Mesendoderm (in vitro differentiated cells): ENCODE measurements around the gene PALLD.
"Not testable (repeated sequence)": the region's sequence is repeated elsewhere in the genome, so short reads cannot be mapped to it uniquely, and the experiment has no call there.

Source experiments
- DNase-seq: peaks from one replicate; pipeline ENCODE4 v3.0.0; 2013
- H2AK5ac ChIP-seq: 2 replicates; pipeline ENCODE4 v1.6.1; 2013; ENCODE audit warnings: low read length, inconsistent platforms
- H2BK120ac ChIP-seq: 2 replicates; pipeline ENCODE4 v1.6.1; 2013; ENCODE audit warnings: low read depth, mild to moderate bottlenecking, low read length, moderate library complexity, mixed read lengths
- H2BK15ac ChIP-seq: replicated peaks from 2 replicates; pipeline ENCODE4 v1.6.1; 2013; ENCODE audit warnings: low read depth, mild to moderate bottlenecking, moderate library complexity
- H2BK5ac ChIP-seq: 2 replicates; pipeline ENCODE4 v1.6.1; 2013; ENCODE audit warnings: low read length, inconsistent platforms
- H3K18ac ChIP-seq: 2 replicates; pipeline ENCODE4 v1.6.1; 2013; ENCODE audit warnings: mild to moderate bottlenecking, low read length, mixed read lengths
- H3K23ac ChIP-seq: one replicate; pipeline ENCODE4 v1.6.1; 2013; ENCODE audit warnings: low read length
- H3K27ac ChIP-seq: 2 replicates; pipeline ENCODE4 v1.5.1; 2013; ENCODE audit warnings: low read depth, mild to moderate bottlenecking, inconsistent platforms, low read length, moderate library complexity
- H3K27me3 ChIP-seq: 2 replicates; pipeline ENCODE4 v1.6.1; 2013; ENCODE audit warnings: low read length, control low read depth, mild to moderate bottlenecking, inconsistent platforms; ENCODE audit not compliant: insufficient read depth, poor library complexity
- H3K36me3 ChIP-seq: 2 replicates; pipeline ENCODE4 v1.6.1; 2013; ENCODE audit warnings: low read length, inconsistent platforms; ENCODE audit not compliant: control insufficient read depth, insufficient read depth
- H3K4ac ChIP-seq: one replicate; pipeline ENCODE4 v1.6.1; 2013; ENCODE audit warnings: low read depth, mild to moderate bottlenecking, low read length, moderate library complexity
- H3K4me1 ChIP-seq: 2 replicates; pipeline ENCODE4 v1.6.1; 2013; ENCODE audit warnings: low read depth, low read length, inconsistent platforms; ENCODE audit not compliant: control insufficient read depth
- H3K4me2 ChIP-seq: 2 replicates; pipeline ENCODE4 v1.6.1; 2013; ENCODE audit warnings: low read length
- H3K4me3 ChIP-seq: 2 replicates; pipeline ENCODE4 v1.5.1; 2013; ENCODE audit warnings: mild to moderate bottlenecking, low read length
- H3K56ac ChIP-seq: one replicate; pipeline ENCODE4 v1.6.1; 2013; ENCODE audit warnings: low read length
- H3K79me1 ChIP-seq: 2 replicates; pipeline ENCODE4 v1.6.1; 2013; ENCODE audit warnings: low read length, inconsistent platforms
- H3K79me2 ChIP-seq: 2 replicates; pipeline ENCODE4 v1.6.1; 2013; ENCODE audit warnings: mild to moderate bottlenecking, low read length; ENCODE audit not compliant: control insufficient read depth, insufficient read depth
- H3K9ac ChIP-seq: 2 replicates; pipeline ENCODE4 v1.6.1; 2013; ENCODE audit warnings: low read length, inconsistent platforms
- H4K5ac ChIP-seq: one replicate; pipeline ENCODE4 v1.6.1; 2013; ENCODE audit warnings: low read length
- H4K8ac ChIP-seq: one replicate; pipeline ENCODE4 v1.6.1; 2013; ENCODE audit warnings: low read depth, mild to moderate bottlenecking, control low read depth, low read length, moderate library complexity
- WGBS: extraction: QIAGEN DNeasy Blood & Tissue Kit; methylation state at CpG from one replicate; pipeline ENCODE4 v1.1.7; 2013; ENCODE audit warnings: low lambda C conversion rate, missing lambda C conversion rate; ENCODE audit not compliant: insufficient coverage; ENCODE audit errors: extremely low coverage; 5-methylcytosine and 5-hydroxymethylcytosine counted together

The PALLD gene

GRCh38 chr4:168800926-168801325 lies 304.1 kb downstream of the PALLD start:
- H3K4me1 ChIP-seq, result peaks cover 2% of the 10 kb centered on the region
- H3K56ac ChIP-seq, result no peak overlapping the region
- no peaks in the 10 kb centered on the region for H3K36me3 ChIP-seq
- H3K9ac ChIP-seq, result no peak overlapping the region
- no peak overlapping the region for H4K5ac ChIP-seq
- H3K4ac ChIP-seq, result no peak overlapping the region
- no peak overlapping the region for H3K27ac ChIP-seq
- H3K79me2 ChIP-seq, result no peaks in the 10 kb centered on the region
- H2BK15ac ChIP-seq, result no peak overlapping the region
- no peak overlapping the region for H3K23ac ChIP-seq
- no peak for DNase-seq
- H4K8ac ChIP-seq, result no peak overlapping the region
- H3K18ac ChIP-seq, result no peak overlapping the region
- no peak overlapping the region for H3K4me2 ChIP-seq
- no peaks in the 10 kb centered on the region for H3K27me3 ChIP-seq
- no CpG with 5 or more reads among the region's 2 CpGs for WGBS
- no peak overlapping the region for H2BK5ac ChIP-seq
- H2BK120ac ChIP-seq, result no peak overlapping the region
- H3K79me1 ChIP-seq, result no peaks in the 10 kb centered on the region
- no peak overlapping the region for H2AK5ac ChIP-seq
- H3K4me3 ChIP-seq, result no peak overlapping the region

GRCh38 chr4:168802222-168802621 lies 305.4 kb downstream of the PALLD start:
- no peak for DNase-seq

GRCh38 chr4:168803052-168803451 lies 306.2 kb downstream of the PALLD start:
- DNase-seq, H3K23ac ChIP-seq, H3K9ac ChIP-seq, H3K4me1 ChIP-seq, H3K4me3 ChIP-seq, H4K5ac ChIP-seq, H3K4me2 ChIP-seq, H3K56ac ChIP-seq, H3K27me3 ChIP-seq, H2AK5ac ChIP-seq, H3K36me3 ChIP-seq, H3K79me1 ChIP-seq, H2BK5ac ChIP-seq, H4K8ac ChIP-seq, H3K79me2 ChIP-seq, H3K18ac ChIP-seq, H3K27ac ChIP-seq, H3K4ac ChIP-seq, H2BK120ac ChIP-seq, H2BK15ac ChIP-seq: not testable (repeated sequence)
- no CpG with 5 or more reads among the region's 5 CpGs for WGBS

More at GRCh38 chr4:168802222-168802621, 305.4 kb downstream of the PALLD start:
- no CpG with 5 or more reads among the region's 4 CpGs for WGBS
- Histone ChIP-seq H3K27ac (no peak overlapping the region), H4K8ac (no peak overlapping the region), H3K79me2 (no peaks in the 10 kb centered on the region), H3K27me3 (no peaks in the 10 kb centered on the region), H3K4ac (no peak overlapping the region), H2AK5ac (no peak overlapping the region), H3K79me1 (no peaks in the 10 kb centered on the region), H3K36me3 (no peaks in the 10 kb centered on the region), H2BK5ac (no peak overlapping the region), H3K56ac (no peak overlapping the region), H3K4me1 (peaks cover 2% of the 10 kb centered on the region), H3K4me2 (no peak overlapping the region), H3K9ac (no peak overlapping the region), H2BK120ac (no peak overlapping the region), H3K4me3 (no peak overlapping the region), H4K5ac (no peak overlapping the region), H3K23ac (no peak overlapping the region), H3K18ac (no peak overlapping the region), H2BK15ac (no peak overlapping the region)

- Histone ChIP-seq H3K56ac (peak overlapping the region; percentile 9), H3K23ac (no peak overlapping the region), H4K5ac (no peak overlapping the region), H2BK120ac (no peak overlapping the region), H3K79me1 (no peaks in the 10 kb centered on the region), H4K8ac (no peak overlapping the region), H3K27ac (peak overlapping the region; percentile 9), H3K4ac (no peak overlapping the region), H2BK5ac (no peak overlapping the region), H3K4me2 (no peak overlapping the region), H3K18ac (no peak overlapping the region), H3K4me1 (no peaks in the 10 kb centered on the region), H3K9ac (no peak overlapping the region), H2BK15ac (no peak overlapping the region), H2AK5ac (no peak overlapping the region), H3K4me3 (no peak overlapping the region), H3K36me3 (no peaks in the 10 kb centered on the region), H3K79me2 (no peaks in the 10 kb centered on the region), H3K27me3 (no peaks in the 10 kb centered on the region)
- peak; percentile 95 for DNase-seq
- no CpG with 5 or more reads among the region's 4 CpGs for WGBS
These were observed 306.9 kb downstream of the PALLD start for GRCh38 chr4:168803732-168804131.

GRCh38 chr4:168804146-168804545 lies 307.3 kb downstream of the PALLD start:
- no CpG with 5 or more reads among the region's 3 CpGs for WGBS
- H3K27ac ChIP-seq, result no peak overlapping the region

GRCh38 chr4:168805341-168805740 lies 308.5 kb downstream of the PALLD start:
- Histone ChIP-seq H2BK5ac (no peak overlapping the region), H3K56ac (no peak overlapping the region), H3K4me1 (no peaks in the 10 kb centered on the region), H3K79me1 (no peaks in the 10 kb centered on the region), H3K27me3 (no peaks in the 10 kb centered on the region), H3K9ac (no peak overlapping the region), H4K5ac (no peak overlapping the region), H3K27ac (no peak overlapping the region), H3K4ac (no peak overlapping the region), H3K36me3 (no peaks in the 10 kb centered on the region), H2BK15ac (peak overlapping the region; percentile 97), H2AK5ac (no peak overlapping the region), H3K18ac (no peak overlapping the region), H3K4me2 (no peak overlapping the region), H2BK120ac (no peak overlapping the region), H4K8ac (no peak overlapping the region), H3K4me3 (no peak overlapping the region), H3K23ac (no peak overlapping the region), H3K79me2 (no peaks in the 10 kb centered on the region)
- WGBS, result no CpG with 5 or more reads among the region's 5 CpGs
- no peak for DNase-seq

More at GRCh38 chr4:168804146-168804545, 307.3 kb downstream of the PALLD start:
- Histone ChIP-seq H2AK5ac (no peak overlapping the region), H3K23ac (no peak overlapping the region), H3K4ac (no peak overlapping the region), H4K8ac (no peak overlapping the region), H3K79me2 (no peaks in the 10 kb centered on the region), H3K9ac (no peak overlapping the region), H3K36me3 (no peaks in the 10 kb centered on the region), H3K4me1 (no peaks in the 10 kb centered on the region), H3K4me2 (no peak overlapping the region), H3K79me1 (no peaks in the 10 kb centered on the region), H3K56ac (no peak overlapping the region), H3K18ac (no peak overlapping the region), H2BK15ac (peak overlapping the region; percentile 25), H4K5ac (no peak overlapping the region), H2BK5ac (no peak overlapping the region), H2BK120ac (no peak overlapping the region), H3K4me3 (no peak overlapping the region), H3K27me3 (no peaks in the 10 kb centered on the region)
- DNase-seq, result no peak
